Fibroblast of gingiva (primary cell): ENCODE measurements around the gene PAK6.

Source experiments
- DNase-seq: peaks from one replicate; pipeline ENCODE4 v3.0.0-alpha.2; 2011; ENCODE audit warnings: low read depth

PAK6 gene

DNA sequence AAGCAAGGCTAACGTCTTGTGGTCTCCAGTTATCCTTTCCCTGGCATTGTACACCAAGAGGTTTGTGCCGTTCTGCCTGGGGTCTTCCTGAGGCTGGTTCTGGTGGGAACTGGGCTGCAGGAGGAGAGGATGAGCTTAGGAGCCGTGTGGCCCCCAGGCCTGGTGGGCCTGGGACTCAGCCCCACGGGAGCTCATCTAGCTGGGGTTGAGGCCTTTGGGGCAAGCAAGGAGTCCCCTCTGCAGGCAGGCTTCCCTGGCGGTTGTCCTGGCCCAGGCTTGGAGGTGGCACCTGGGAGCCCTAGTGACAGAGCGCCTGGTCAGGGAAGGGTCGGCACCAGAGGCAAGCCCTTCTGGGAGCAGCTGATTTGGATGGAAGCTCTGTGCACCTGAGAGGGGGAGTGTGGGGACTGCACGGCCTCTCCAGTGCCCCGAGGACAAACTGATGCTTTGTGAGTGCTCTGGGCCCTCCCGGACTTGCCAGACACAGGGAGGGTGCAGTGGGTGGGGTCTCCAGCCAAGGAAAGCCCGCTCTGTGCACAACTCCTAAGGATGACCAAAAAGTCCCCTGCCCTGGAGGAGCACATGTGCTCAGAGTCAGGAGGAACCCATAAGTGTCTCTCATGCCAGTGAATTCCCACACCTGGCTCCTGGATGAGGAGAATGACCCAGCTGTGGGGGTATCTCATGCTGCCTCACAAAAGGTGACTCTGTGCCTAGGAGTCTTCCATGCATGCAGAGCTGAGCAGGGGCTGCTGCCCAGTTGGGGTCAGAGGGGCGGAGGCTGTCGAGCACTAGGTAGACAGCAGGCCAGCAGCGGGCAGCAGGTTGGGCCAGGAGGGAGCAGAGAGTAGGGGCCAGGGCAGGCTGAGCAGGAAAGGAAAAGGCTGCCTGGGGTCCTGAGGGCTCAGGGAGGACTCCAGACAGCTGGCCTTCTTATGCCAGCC, 2.7 kb downstream of the PAK6 start:
- no peak for DNase-seq

DNA sequence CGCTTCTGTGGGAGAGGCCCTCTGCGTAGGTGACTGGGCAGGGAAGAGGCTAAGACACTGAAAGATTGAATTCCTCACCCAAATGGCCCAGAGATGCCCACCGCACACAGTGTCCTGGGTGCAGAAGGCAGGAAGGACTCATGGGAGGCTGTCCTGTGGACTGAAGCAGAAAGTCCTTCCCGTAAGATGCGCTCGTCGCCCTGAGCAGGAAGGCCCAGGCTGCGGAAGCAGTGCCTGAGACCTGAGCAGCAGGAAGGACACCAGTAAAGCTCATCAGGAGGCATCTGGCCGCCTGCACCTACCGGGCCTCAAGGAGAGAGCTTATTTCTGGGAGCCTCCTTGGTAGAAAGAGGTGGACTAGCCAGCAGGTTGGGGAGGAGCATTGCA, 3.3 kb downstream of the PAK6 start:
- no peak for DNase-seq

DNA sequence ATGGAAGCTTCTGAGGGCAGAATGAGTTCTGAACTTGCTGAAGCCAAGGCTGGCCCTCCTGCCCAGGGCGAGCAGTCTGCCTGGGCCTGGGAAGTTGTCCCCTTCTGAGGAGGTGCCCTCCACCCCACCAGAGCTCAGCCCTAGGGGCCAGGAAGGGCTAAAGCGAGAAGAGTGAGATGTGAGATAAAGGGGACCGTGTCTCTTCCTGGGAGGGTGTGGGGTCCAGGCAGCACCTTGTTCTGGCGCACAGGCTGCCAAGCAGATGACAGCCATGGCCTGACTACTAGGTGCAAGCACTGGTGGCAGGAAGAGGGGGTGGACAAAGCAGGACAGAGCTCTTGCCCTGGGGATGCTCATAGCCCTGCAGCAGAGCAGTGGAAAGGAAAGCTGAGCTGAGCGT, 3.7 kb downstream of the PAK6 start:
- DNase-seq = no peak

DNA sequence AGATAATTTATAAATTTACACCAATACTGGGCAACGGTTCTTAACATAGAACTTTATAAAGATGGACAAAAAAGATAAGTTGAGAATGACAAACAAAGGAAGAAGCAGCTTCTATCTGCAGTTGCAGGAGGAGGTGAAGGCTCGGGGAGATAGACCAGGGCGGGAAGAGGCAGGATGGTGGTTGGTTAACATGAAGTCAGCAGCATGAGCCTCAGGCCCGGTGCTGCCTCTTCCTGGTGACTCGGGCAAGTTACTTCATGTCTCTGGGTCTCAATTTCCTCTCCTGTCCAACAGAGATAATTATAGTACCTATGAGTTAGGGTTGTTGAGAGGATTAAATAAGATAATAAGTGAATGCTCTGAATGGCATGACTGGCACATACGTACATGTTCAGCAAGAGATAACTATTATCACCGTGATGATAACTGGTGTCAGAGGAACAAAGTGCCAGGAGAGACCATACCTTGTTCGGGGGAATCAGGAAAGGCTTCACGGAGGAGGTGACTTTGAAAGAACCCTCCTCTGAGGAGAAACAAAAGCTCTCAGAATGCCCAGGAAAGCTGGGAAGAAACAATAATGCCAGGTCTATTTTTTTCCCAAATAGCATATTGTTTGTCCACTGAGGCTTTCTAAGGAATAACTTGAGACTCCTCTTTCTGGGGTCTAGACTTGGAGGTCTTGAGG, 4.4 kb downstream of the PAK6 start:
- DNase-seq = no peak

DNA sequence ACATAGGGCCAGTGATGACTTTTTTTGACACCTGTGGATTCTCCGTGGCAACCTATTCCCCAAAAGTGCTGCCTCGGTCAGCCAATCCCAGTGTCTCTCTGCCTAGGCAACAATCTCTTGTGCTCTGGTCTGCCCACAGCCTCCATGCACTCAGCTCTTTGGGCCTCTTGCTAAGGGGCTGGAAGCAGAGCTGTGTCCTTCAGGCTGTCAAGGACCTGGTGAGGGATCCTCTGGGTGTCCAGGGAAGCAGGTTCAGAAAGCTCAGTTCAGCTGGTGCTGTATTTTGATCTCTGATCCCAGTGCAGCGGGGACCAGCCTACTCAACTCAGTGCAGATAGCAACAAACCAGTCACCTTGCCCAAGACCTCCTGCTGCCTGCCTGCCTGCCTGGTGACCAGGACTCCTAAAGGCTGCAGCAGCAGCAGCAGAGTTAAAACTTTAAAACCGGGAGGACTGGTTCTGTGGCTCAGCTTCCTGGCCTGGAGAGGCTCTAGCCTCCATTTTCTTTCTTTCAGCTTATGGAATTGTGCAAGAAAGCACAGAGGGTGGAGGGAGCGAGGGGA, 6.2 kb downstream of the PAK6 start:
- DNase-seq = no peak

DNA sequence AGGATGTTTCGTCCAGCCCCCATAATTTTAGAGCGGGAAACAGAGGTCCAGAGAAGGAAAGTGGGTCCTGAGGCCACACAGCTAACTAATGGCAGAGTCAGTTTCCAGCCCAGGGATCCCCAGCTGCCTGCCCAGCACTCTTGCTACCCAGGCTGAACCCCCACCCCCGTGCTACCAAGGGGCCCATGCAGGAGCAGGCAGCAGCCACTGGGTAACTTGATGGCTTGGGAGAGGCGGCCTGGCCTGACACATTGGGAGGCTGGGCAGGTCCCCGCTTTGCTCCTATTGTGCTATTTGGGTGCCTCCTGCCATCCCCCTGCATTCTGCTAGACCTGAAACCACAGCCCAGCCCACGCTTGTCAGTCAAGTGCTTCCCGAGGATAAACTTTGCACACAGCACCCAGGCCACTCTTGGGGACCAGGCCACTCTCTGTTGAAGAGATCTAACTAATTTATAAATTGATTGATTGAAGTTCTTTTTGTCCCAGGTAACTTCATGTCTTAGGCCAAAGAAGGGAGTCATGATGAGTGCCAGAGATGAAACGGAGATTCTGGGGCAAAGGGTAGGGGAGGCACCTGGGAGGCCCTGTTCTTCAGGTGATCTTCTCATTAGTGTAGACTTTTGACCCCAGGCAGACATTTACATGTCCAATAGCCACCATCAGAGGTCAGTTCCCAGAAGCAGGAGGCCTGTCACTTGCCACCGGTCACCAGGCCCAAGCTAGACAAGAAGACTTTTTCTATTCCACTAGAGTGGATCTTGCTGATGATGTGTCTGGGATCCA, 7.0 kb downstream of the PAK6 start:
- DNase-seq = no peak

DNA sequence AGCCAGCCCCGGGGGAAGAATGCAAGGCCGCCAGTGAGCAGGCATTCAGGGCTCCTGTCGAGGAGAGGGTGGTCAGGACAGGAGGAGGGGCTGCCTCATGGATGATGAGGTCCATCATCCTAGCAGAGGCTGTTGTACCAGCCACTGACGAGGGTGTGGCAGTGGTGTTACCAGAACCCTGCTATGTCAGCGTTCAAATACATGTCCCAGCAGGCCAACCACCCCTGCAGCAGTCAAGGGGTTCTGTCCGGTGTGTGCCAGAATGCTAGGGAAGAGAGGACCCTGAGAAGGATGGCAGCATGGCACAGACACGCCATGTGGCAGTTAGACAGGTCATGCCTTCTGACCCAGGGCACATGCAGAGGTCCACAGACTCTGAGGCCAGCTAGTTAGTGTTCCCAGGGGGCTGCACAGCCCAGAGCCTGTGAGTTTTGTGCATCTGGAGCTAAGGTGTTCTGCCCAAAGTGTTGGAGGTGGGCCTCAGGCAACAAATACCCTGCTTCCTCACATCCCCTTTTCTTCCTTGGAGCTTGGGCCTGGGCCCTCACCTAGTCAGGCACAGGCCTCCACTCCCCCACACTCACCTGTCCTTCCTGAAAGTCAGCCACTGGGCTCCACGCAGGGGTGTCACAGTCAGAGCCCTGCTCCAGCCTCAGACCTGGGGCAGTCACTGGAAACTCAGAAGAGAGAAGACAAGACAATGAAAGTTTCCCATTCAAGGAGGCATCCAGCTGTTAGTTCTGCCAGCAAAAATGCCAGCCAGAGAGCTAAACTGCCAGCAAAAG, 7.8 kb downstream of the PAK6 start:
- DNase-seq = no peak

DNA sequence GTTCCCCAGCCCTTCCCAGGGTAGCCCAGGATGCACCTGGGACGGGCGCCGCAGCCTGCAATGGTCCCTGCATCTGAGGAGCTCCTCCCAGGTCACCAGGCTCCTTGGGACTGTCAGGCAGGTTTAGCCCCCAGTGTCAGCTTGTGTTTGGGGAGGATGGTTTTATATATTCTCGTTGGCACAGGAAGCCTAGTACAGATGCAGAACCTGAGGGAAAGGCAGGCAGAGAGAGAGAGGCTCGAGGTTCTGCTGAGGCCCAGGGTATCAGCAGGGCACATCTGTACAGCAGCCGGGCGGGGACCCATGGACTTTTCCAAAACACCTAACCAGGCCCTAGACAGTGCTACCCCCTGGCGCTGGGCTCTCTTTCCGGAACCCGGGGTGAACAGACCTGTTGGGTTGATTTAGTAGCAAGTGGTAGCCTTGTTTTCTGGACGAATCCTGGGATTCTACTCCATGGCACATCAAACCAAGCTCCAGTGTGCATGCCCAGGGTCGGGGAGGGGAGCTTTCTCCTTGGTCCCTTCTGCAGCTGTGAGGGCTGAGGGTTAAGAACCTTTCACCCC, 8.6 kb downstream of the PAK6 start:
- DNase-seq = no peak

DNA sequence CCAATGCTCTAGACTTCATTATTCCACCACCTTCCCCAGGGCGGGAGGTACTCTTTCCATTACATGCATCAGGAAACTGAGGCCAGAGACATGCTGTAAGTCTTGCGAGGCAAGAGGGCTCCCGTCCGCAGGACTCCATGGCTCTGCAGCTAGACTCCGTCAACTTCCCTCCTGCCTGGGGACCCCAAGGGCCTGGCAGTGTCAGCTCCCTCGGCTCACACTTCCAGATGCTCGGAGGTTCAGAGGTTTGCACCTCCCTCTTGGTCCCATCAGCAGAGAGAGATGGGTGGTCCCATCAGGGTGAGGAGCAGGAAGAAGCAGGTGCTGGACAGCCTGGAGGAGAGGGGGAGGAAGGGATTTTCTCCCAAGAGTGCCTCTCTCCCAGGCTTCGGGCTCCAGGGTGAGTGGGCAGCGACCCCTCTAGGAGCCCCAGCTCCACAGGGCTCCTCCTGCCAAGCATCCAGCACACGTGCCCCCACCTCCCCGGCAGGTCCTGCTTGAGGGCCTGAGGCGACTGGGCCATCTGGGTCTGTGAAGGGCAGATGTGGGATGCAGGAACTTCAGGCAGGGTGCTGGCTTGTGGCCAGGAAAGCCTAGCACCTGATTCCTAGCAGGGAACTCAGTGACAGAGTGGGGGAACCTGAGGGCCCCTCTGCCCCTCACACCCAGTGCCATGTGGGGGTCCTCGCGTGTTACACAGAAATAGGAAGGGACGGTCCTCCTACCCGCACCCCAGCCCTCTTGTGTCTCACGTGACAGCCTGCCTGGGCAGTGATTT, 9.3 kb downstream of the PAK6 start:
- DNase-seq = no peak

DNA sequence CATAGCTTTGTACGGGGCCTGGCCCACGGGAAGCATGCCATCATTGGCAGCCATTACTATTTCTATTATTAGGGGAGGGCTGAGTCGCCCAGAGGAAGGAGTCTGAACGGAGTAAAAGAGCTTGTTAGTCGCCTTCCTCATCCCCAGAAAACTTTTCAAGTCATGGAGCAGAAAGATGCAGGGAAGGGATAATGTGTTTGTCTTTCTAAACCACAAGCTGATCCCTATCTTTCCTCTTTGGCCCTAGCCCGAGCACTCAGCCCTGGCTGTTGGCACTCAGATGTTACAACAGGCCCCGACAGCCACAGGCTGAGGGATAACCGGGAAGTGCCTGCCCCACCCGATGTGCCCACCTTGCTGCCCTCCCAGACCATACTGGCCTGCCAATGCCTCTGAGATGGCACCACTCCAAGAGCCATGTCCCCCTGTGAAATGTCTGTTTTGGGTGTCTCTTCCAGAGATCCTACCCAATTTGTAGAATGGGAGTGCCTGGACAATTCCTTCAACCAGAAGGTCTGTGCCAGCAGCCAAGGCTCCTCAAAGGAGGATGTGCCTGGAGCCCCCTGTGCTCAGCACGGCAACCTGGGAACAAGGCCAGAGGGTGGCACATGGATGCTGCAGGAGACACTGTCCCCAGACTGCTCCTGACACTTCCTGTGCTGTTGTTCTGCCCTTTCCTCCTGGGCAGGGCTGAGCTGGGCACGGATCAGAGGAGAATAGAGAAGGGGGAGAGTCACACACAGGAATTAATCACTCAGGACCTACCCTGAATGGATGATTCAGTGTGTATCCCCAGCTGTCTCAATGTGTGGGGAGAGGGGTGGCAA, 10.8 kb downstream of the PAK6 start:
- no peak for DNase-seq

DNA sequence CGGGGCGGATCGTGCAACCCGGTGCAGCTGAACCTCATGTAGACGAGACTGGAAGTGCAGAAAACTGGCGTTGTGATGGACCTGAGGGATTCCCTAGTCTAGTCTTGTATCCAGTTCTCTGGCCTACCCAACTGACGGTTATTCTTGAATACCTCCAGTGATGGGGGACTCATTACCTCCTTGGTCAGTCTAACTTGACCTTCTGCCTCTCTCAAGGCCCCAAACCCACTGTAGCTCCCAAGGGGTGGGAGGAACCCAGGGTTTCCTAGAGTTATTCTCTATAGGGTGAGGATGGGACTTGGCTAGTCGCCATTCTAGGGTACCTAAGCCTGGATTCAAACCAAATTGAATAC, 11.4 kb downstream of the PAK6 start:
- no peak for DNase-seq

DNA sequence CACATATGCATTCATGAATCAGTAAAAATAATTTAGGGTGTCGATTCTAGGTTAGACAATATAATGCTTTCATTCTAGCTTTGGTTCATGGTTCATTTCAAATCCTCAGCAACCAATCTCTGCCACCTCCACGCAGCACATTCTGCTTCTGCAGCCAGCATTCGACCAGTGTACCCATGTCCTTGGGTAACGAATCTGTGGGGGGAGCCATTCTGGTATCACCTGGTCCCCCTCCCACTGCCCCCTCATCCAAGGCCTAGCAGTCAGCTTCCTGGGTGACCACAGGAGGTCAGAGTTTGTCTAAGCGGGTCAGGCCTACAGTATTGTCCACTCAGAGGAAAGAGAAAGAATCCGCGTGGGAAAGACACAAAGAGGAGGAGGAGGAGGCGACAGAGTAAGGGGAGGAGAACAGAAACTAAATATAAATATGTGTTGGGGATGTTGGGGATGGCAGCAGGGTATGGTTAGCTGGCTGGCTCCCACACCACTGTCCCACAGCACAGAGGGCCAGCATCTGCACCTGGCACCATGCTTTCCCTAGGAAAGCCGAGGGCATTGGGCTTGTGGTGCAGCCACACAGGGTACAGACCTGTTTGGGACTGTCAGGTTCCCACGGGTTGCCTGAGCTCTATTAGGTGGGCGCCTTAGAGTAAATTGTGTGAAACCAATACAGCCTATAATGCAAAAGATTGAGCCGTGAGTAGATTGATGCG, 12.1 kb downstream of the PAK6 start:
- no peak for DNase-seq

DNA sequence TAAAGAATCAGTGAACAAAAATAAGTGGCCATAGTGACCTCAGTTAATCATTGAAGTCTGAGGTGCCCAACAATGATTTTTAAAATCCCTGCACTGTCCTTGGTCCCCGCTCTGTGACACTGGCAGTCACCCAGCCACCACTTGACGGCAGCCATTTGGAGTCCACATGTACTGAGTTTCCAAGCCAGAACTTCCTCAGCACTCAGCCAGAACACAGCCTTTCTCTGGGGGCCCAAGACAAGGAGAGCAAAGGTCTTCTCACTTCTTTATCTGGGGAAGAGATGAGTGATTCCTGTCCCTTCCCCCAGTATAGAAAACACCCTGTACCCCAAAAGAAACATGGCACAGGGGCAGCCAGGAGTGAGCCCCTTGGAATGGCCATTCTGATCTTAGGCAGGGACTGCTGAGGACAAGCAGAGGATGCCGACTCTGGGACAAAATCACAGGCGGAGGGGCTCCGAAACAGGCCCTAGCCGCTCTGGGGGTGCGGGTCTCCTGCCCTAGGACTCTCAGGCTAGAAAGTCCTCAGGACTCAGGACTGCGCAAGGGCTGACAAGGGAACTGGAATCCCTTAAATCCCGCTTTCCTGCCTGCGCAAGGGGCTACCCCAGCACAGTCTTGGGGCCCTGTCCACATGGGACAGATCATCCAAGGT, 12.8 kb downstream of the PAK6 start:
- no peak for DNase-seq

DNA sequence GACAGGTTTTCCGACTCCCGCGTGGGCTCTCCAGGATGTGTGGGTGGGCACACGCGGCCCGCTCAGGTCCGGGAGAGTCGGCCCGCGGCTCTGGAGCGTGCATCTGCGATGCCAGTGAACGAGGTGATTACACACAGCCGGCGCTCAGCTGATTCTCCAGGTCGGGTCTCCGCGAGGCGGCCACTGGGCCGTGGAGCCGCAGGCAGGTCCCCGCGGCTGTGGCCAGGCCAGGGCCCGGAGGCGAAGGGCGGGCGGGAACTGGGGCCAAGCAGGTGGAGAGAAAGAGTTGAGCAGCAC, 13.2 kb downstream of the PAK6 start:
- no peak for DNase-seq

DNA sequence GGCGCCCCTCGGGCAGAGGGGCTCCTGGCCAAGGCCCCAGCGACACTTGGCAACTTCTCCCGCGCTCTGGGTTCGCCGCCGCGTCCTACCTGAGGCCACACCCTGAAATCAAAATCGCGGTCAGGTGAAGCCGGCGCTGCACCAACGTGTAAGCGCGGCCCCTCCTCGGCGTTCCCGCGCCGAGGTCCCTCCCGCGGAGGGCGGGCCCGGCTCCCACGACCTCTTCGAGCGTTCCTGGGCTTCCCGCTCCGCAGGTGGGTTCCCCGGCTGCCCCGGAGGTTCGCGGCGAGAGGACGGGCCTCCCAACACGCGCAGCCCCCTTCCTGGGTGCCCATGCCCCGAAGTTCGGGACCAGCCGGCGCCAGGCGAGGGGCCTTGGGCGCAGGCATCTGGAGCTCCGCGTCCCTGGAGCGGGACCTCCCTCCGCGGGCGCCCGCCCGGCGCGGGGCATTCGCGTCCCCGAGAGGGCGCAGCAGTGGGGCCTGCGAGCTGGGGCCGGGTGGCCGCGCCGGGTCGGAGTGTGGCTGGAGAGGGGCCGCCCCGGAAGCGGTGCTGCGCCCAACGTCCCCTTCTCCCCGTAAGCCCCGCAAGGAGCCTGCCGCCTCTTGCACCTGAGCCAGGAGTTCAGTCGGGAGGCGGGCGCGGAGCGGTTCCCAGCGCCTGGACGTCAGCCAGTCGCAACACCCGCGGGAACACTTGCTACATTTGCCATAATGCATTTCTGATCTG, 13.7 kb downstream of the PAK6 start:
- no peak for DNase-seq

DNA sequence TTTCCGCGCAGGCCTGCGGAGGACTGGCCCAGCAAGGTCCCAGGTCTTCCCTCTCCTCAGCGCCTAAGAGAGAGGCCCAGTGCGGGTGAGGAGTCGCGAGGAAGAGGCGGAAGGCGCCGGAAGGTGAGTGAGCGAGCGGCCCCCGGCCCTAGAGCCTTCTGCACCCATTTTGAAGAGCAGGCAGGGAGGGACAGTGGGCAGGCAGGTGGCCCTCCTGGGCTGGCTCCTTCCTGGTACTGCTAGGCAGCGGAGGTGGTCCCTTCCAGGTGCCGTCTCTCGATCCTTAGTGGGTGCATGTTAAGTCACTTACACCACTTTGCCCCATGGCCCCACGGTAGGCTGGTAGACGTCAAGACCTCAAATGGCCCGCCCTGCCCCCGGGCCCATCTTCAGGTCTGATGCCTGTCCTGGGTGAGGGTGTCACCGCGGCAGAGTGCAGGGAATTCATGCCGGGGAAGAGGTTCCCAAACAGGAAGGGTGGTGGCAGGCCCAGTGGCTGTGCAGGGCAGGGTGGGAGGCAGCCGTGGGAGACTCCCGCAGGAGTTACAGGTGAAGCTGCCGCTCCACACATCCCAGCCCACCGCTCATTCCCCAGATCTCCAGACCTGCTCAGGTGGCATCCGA, 14.4 kb downstream of the PAK6 start:
- DNase-seq = no peak

DNA sequence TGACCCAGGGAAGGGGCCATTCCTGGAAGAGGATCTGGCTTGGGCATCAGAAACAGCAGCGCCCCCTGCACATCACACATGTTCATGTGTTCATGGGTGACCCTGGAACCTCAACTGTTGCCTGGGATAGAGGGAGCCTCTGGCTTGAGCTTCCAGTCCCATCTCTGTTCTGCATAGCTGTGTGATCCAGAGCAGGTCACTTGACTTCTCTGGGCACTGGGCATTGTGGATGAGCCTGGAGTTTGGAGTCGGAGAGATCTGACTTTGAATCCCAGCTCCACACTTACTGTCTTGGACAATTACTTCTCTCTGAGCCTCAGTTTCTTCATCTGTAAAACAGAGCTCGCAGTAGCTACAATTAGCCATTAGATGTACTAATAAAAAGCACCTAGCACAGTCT, 15.6 kb downstream of the PAK6 start:
- DNase-seq = no peak

DNA sequence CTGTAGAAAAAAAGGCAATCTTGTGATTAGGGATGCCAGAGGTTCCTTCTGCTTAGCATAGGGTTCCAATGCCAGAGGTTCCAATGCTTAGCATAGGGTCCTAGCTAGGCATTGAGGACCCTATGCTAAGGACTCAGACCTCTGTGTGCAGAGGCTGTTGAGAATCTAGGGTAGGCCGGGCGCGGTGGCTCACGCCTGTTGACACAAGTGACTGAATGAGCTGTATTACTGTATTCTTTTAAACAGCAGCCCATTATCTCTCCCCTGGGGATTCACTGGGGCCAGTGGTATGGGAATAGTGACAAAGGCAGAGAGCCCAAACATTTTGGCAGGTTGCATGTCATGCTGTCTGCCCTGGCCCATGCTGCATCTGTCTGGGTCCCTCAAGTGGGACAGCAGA, 16.2 kb downstream of the PAK6 start:
- DNase-seq = no peak
